Mesodermal cell (in vitro differentiated cells): Measurements from ENCODE around the gene ERCC2.
"Not testable (repeated sequence)": the region's sequence is repeated elsewhere in the genome, so short reads cannot be mapped to it uniquely, and the experiment has no call there.

ENCODE experiments used
- H3K27ac ChIP-seq: 2 replicates; pipeline ENCODE4 v1.7.0; 2013; ENCODE audit warnings: mild to moderate bottlenecking, low read depth, low read length, moderate library complexity; ENCODE audit not compliant: severe bottlenecking
- H3K36me3 ChIP-seq: 2 replicates; pipeline ENCODE4 v1.7.1; 2013; ENCODE audit warnings: mild to moderate bottlenecking, low read length, moderate library complexity; ENCODE audit not compliant: control insufficient read depth, insufficient read depth
- H3K4me1 ChIP-seq: one replicate; pipeline ENCODE4 v1.7.1; 2013; ENCODE audit warnings: mild to moderate bottlenecking, low read length; ENCODE audit not compliant: insufficient read depth, control insufficient read depth, poor library complexity, severe bottlenecking
- H3K4me3 ChIP-seq: 2 replicates; pipeline ENCODE4 v1.7.0; 2013; ENCODE audit warnings: low read length, control low read depth, mild to moderate bottlenecking; ENCODE audit not compliant: insufficient read depth, poor library complexity, severe bottlenecking; ENCODE audit errors: extremely low read depth
- H3K9me3 ChIP-seq: 2 replicates; pipeline ENCODE4 v1.7.1; 2013; ENCODE audit warnings: mild to moderate bottlenecking, low read length, moderate library complexity; ENCODE audit not compliant: control insufficient read depth
- WGBS, 2 experiments: methylation state at CpG; one replicate each; pipeline ENCODE4 v1.1.5; 2013; ENCODE audit warnings: missing lambda C conversion rate in 2 of 2; ENCODE audit not compliant: insufficient coverage in 2 of 2; 5-methylcytosine and 5-hydroxymethylcytosine counted together

ERCC2 gene

GRCh38 chr19:45312285-45312684 lies 58.1 kb downstream of the ERCC2 start:
- H3K9me3 ChIP-seq, H3K4me1 ChIP-seq, H3K36me3 ChIP-seq, H3K4me3 ChIP-seq, H3K27ac ChIP-seq: not testable (repeated sequence)
- 81 to 93% methylated on average over 13 to 14 of the region's 14 CpGs for WGBS, 2 experiments

GRCh38 chr19:45311621-45312020 lies 58.8 kb downstream of the ERCC2 start:
- Histone ChIP-seq H3K9me3 (no peaks in the 10 kb centered on the region), H3K4me3 (no peak overlapping the region), H3K4me1 (no peaks in the 10 kb centered on the region), H3K27ac (no peak overlapping the region), H3K36me3 (no peaks in the 10 kb centered on the region)
- WGBS, 2 experiments = 82 to 86% methylated on average over 16 to 17 of the region's 18 CpGs

- H3K9me3 ChIP-seq, H3K4me1 ChIP-seq: not testable (repeated sequence)
- WGBS, 2 experiments = 95 to 97% methylated on average over 6 to 8 of the region's 8 CpGs
These were observed 61.1 kb downstream of the ERCC2 start for GRCh38 chr19:45309322-45309721.

GRCh38 chr19:45307361-45307760 lies 63.0 kb downstream of the ERCC2 start:
- WGBS, 2 experiments = 89 to 97% methylated on average over 19 of the region's 19 CpGs
- Histone ChIP-seq H3K4me1 (no peaks in the 10 kb centered on the region), H3K4me3 (no peak overlapping the region), H3K36me3 (peaks cover 10% of the 10 kb centered on the region), H3K9me3 (no peaks in the 10 kb centered on the region), H3K27ac (no peak overlapping the region)

More at GRCh38 chr19:45309322-45309721, 61.1 kb downstream of the ERCC2 start:
- not testable (repeated sequence) for H3K36me3 ChIP-seq, H3K4me3 ChIP-seq, H3K27ac ChIP-seq

- Histone ChIP-seq H3K36me3 (peaks cover 15% of the 10 kb centered on the region), H3K4me1 (no peaks in the 10 kb centered on the region), H3K27ac (no peak overlapping the region), H3K9me3 (no peaks in the 10 kb centered on the region), H3K4me3 (no peak overlapping the region)
- 86 to 90% methylated on average over 16 to 18 of the region's 18 CpGs for WGBS, 2 experiments
These were observed 63.8 kb downstream of the ERCC2 start for GRCh38 chr19:45306518-45307027.

- H3K36me3 ChIP-seq = peaks cover 18% of the 10 kb centered on the region
- no peak overlapping the region for H3K4me3 ChIP-seq
- 82 to 86% methylated on average over 8 to 9 of the region's 9 CpGs for WGBS, 2 experiments
- H3K9me3 ChIP-seq = no peaks in the 10 kb centered on the region
- H3K4me1 ChIP-seq = no peaks in the 10 kb centered on the region
- no peak overlapping the region for H3K27ac ChIP-seq
These were observed 64.3 kb downstream of the ERCC2 start for GRCh38 chr19:45306040-45306439.

- Histone ChIP-seq H3K4me3 (no peak overlapping the region), H3K27ac (no peak overlapping the region), H3K4me1 (no peaks in the 10 kb centered on the region), H3K36me3 (peaks cover 24% of the 10 kb centered on the region), H3K9me3 (no peaks in the 10 kb centered on the region)
- 60 to 79% methylated on average over 1 to 3 of the region's 5 CpGs for WGBS, 2 experiments
These were observed 65.0 kb downstream of the ERCC2 start for GRCh38 chr19:45305421-45305820.

- Histone ChIP-seq H3K4me1 (no peaks in the 10 kb centered on the region), H3K36me3 (peaks cover 28% of the 10 kb centered on the region)
These were observed 65.4 kb downstream of the ERCC2 start for GRCh38 chr19:45305007-45305406.

GRCh38 chr19:45304141-45304926 lies 66.0 kb downstream of the ERCC2 start:
- Histone ChIP-seq H3K4me3 (no peak overlapping the region), H3K4me1 (no peaks in the 10 kb centered on the region), H3K36me3 (peaks cover 35% of the 10 kb centered on the region), H3K27ac (no peak overlapping the region), H3K9me3 (no peaks in the 10 kb centered on the region)
- WGBS, 2 experiments = 73 to 76% methylated on average over 3 to 4 of the region's 4 CpGs

More at GRCh38 chr19:45305007-45305406, 65.4 kb downstream of the ERCC2 start:
- no peak overlapping the region for H3K4me3 ChIP-seq
- WGBS, 2 experiments = 87 to 89% methylated on average over 3 to 4 of the region's 4 CpGs
- no peaks in the 10 kb centered on the region for H3K9me3 ChIP-seq
- H3K27ac ChIP-seq = no peak overlapping the region

GRCh38 chr19:45303269-45304060 lies 66.9 kb downstream of the ERCC2 start:
- 91 to 97% methylated on average over 4 to 5 of the region's 12 CpGs for WGBS, 2 experiments
- Histone ChIP-seq H3K9me3 (no peaks in the 10 kb centered on the region), H3K27ac (no peak overlapping the region), H3K4me3 (no peak overlapping the region), H3K4me1 (no peaks in the 10 kb centered on the region), H3K36me3 (peaks cover 44% of the 10 kb centered on the region)
